Left ventricle myocardium inferior (tissue), 1 donor: ENCODE measurements around the gene TUBGCP3. TPM values are rescaled to one million over a fixed set of nuclear protein-coding genes. Genes with fewer than 3 reads are reported as not detected.

Experiments
- DNase-seq: peaks from one replicate; pipeline ENCODE4 v3.0.0-alpha.2; 2020
- H3K27ac ChIP-seq: fragments of 200-600 bp; replicated peaks from 2 replicates; pipeline ENCODE4 v1.8.0; 2021
- H3K27me3 ChIP-seq: fragments of 200-600 bp; 2 replicates; pipeline ENCODE4 v1.8.0; 2021; ENCODE audit warnings: low read depth
- H3K36me3 ChIP-seq: fragments of 200-600 bp; 2 replicates; pipeline ENCODE4 v1.8.0; 2021
- H3K4me1 ChIP-seq: fragments of 200-600 bp; 2 replicates; pipeline ENCODE4 v1.8.0; 2021
- H3K4me3 ChIP-seq: fragments of 200-600 bp; 2 replicates; pipeline ENCODE4 v1.8.0; 2021; ENCODE audit warnings: mild to moderate bottlenecking, moderate library complexity
- H3K9me3 ChIP-seq: fragments of 200-600 bp; replicated peaks from 2 replicates; pipeline ENCODE4 v1.8.0; 2021
- CTCF ChIP-seq: fragments of 200-600 bp; IDR thresholded peaks from 2 replicates; pipeline ENCODE4 v1.8.0; 2021; ENCODE audit warnings: antibody characterized with exemption, mild to moderate bottlenecking, borderline replicate concordance
- intact Hi-C: fragments of 100-400 bp; cut with micrococcal nuclease; formaldehyde crosslinking; loops from one replicate; pipeline ENCODE4 v1.11.0; 2022
- total RNA-seq: library from RNA; stranded (reverse); fragmentation: NEBNext Ultra II Directional; extraction: Animal tissue kit (Norgen Biotek cat#: 25700); gene quantifications from one replicate; pipeline ENCODE4 v1.2.1, GENCODE V29; 2021
- donor health status: DM: no; HTN: yes; CAD: no; lungs with severe emphysema.

The TUBGCP3 gene
- total RNA-seq, 1 donor from 2014 or later = 16.7 TPM

DNA sequence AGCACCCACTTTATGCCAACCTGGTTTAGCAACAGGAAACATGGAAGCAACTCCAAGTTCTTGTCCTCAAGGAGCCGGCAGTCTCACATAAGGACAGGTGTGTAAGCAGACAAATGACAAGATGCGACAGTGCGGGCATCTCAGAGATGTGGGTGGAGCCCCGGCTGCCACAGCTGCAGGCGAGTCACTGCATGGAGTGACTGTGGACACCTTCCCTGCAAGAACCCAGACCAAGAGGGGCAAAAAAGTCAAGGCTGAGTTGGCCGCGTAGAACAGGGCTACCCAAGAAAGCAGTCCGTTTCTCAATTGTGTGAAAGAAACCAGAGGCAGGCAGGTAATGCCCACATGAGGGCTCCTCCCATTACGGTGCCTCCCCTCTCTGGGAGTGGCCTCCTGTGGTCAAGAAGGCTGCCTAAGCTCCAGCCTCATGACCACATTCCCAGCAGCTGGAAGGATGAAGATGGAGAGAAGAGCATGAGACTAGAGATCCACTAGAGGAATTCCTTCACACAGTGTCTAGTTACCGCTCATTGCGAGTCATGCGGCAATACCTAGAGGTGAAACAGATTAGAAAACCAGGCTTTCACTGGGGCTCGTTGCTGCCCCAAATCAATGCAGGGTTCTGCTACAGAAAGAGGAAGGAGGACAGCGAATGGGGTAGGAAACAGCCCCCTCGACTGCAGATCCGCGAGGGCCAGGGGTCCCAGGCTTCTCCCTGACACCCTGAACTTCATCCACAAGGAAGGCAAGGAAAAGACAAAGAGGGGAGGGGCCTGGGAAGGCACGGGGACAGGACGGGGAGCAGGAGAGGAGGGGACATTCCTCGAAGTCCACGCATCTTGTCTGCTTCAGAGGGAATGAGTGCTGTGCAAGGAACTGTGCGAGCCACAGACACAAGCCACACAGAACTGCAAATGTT lies 131.6 kb downstream of the TUBGCP3 start:
- DNase-seq = no peak
- no peak for TF ChIP-seq CTCF
- H3K4me1 ChIP-seq = no peaks in the 10 kb centered on the region
- peaks cover 55% of the 10 kb centered on the region for H3K27me3 ChIP-seq
- peaks cover 20% of the 10 kb centered on the region for H3K9me3 ChIP-seq
- H3K36me3 ChIP-seq = no peaks in the 10 kb centered on the region
- no peak overlapping the region for H3K4me3 ChIP-seq
- H3K27ac ChIP-seq = no peak overlapping the region
- intact Hi-C loops = no loop called here

DNA sequence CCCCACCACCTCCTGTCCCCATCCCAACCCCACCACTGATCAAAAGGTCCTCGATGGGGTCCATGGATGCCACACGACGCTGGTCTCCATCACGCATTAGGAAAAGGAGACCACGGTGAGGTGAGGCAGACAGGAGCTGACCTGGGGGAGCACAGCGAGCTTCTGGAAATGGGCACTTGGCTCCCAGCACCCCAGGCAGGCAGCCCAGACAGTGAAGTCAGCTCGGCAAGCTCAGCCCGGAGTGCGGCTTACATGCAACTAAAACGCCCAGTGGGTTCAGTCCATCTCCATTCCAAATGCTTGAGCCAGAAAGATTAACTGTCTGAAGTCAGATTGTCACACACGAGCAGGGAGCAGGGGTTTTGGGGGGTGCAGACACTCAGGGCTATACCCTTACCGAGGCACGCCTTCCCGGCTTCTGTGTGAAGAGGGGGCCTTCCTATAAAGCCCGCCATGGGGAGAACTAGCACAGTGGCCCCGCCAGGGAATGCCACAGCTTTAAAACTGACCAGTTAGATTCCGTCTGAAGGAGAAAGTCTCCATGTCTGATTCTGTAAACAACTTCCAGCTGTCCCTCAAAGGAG lies 132.4 kb downstream of the TUBGCP3 start:
- no peak overlapping the region for H3K4me3 ChIP-seq
- intact Hi-C loops = no loop called here
- H3K27me3 ChIP-seq = peaks cover 64% of the 10 kb centered on the region
- no peaks in the 10 kb centered on the region for H3K4me1 ChIP-seq
- H3K9me3 ChIP-seq = peaks cover 20% of the 10 kb centered on the region
- no peak for TF ChIP-seq CTCF
- no peak overlapping the region for H3K27ac ChIP-seq
- H3K36me3 ChIP-seq = no peaks in the 10 kb centered on the region
- no peak for DNase-seq

GRCh38 chr13:112454648-112455334 lies 133.2 kb downstream of the TUBGCP3 start:
- TF ChIP-seq CTCF = no peak
- intact Hi-C loops = no loop called here
- no peaks in the 10 kb centered on the region for H3K36me3 ChIP-seq
- no peaks in the 10 kb centered on the region for H3K4me1 ChIP-seq
- H3K9me3 ChIP-seq = peaks cover 13% of the 10 kb centered on the region
- no peak overlapping the region for H3K27ac ChIP-seq
- no peak overlapping the region for H3K4me3 ChIP-seq
- DNase-seq = no peak
- H3K27me3 ChIP-seq = peaks cover 63% of the 10 kb centered on the region

GRCh38 chr13:112453874-112454647 lies 133.9 kb downstream of the TUBGCP3 start:
- no peak for DNase-seq
- Histone ChIP-seq H3K27me3 (peaks cover 62% of the 10 kb centered on the region), H3K9me3 (peaks cover 6% of the 10 kb centered on the region), H3K36me3 (no peaks in the 10 kb centered on the region), H3K4me3 (no peak overlapping the region), H3K4me1 (no peaks in the 10 kb centered on the region), H3K27ac (no peak overlapping the region)
- intact Hi-C loops = no loop called here
- no peak for TF ChIP-seq CTCF
